ENCODE data around the gene KCNJ18.
"Not testable (repeated sequence)": the region's sequence is repeated elsewhere in the genome, so short reads cannot be mapped to it uniquely, and the experiment has no call there.

DNA sequence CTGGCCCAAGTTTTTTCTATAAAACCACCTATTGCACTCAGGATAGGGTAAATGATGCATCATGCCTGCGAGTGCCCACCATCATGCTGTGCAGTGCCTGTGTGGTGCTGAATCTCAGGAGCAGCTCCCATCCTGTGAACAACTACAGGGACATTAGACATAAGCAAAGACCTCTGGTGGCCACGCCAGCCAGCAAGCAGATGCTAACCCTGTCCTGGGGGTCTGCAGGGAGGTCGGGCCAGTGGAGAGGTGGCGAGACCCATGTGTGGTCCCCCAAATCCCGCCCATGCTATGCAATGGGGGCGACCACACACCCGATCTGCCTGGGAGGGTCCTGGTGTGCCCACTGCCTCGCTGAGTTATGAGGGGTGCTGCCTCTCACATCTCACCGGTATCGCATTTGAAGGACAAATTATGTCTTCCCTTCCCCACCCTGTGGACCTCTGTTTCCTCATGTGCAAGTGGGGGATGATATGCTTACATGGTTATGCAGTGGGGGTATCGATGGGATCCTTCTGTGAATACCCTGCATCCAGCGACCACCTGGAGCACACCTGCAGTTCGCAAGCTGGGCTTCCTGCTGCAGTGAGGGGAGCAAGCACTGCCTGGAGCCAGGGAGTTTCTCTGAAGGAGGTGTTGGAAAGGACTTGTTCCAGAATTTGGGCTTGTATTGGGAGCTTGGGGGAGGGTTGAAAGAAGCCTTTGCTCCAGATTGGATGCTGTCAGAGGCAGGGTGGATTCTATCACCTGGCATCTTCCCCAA is 23.4 kb upstream of the KCNJ18 start:
- TF ChIP-seq, protein P1, sequence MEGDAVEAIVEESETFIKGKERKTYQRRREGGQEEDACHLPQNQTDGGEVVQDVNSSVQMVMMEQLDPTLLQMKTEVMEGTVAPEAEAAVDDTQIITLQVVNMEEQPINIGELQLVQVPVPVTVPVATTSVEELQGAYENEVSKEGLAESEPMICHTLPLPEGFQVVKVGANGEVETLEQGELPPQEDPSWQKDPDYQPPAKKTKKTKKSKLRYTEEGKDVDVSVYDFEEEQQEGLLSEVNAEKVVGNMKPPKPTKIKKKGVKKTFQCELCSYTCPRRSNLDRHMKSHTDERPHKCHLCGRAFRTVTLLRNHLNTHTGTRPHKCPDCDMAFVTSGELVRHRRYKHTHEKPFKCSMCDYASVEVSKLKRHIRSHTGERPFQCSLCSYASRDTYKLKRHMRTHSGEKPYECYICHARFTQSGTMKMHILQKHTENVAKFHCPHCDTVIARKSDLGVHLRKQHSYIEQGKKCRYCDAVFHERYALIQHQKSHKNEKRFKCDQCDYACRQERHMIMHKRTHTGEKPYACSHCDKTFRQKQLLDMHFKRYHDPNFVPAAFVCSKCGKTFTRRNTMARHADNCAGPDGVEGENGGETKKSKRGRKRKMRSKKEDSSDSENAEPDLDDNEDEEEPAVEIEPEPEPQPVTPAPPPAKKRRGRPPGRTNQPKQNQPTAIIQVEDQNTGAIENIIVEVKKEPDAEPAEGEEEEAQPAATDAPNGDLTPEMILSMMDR (IDR thresholded peaks at IDR 0.05): not testable (repeated sequence)
- not testable (repeated sequence) for TF ChIP-seq POLR2A (IDR thresholded peaks at IDR 0.05)
